CD14-positive monocyte (primary cell): ENCODE measurements around the gene FERD3L. TPM values are rescaled to one million over a fixed set of nuclear protein-coding genes. Genes with fewer than 3 reads are reported as not detected.

Experiments
- DNase-seq, 3 donors: peaks; one replicate each; pipeline ENCODE4 v3.0.0-alpha.2; 2011 to 2022
- H2AFZ ChIP-seq: 2 replicates; pipeline ENCODE4 v1.6.0; 2012; ENCODE audit warnings: mild to moderate bottlenecking, low read depth, low read length, inconsistent platforms; ENCODE audit not compliant: insufficient read depth, poor library complexity, severe bottlenecking
- H3K27ac ChIP-seq, 2 donors: 1 replicate in 1 of 2; 2 replicates in 1 of 2; pipeline ENCODE4 v1.5.1; 2012 to 2013; ENCODE audit warnings: low read length in 2 of 2, control low read depth in 1 of 2, inconsistent platforms in 1 of 2, low read depth in 1 of 2, mild to moderate bottlenecking in 1 of 2
- H3K27me3 ChIP-seq, 2 donors: one replicate each; pipeline versions ENCODE4 v1.6.0 to v1.6.1; 2011 to 2013; ENCODE audit warnings: low read length in 2 of 2; ENCODE audit not compliant: control insufficient read depth in 2 of 2, insufficient read depth in 2 of 2
- H3K36me3 ChIP-seq, 2 donors: replicated peaks in 1 of 2; 1 replicate in 1 of 2; 2 replicates in 1 of 2; pipeline versions ENCODE4 v1.5.1 to v1.6.1; 2012 to 2013; ENCODE audit warnings: low read length in 2 of 2, control low read depth in 1 of 2, inconsistent platforms in 1 of 2, mild to moderate bottlenecking in 1 of 2; ENCODE audit not compliant: insufficient read depth in 2 of 2, control insufficient read depth in 1 of 2
- H3K4me1 ChIP-seq, 2 donors: 1 replicate in 1 of 2; 2 replicates in 1 of 2; pipeline versions ENCODE4 v1.5.1 to v1.6.1; 2012 to 2013; ENCODE audit warnings: low read length in 2 of 2, control low read depth in 1 of 2, inconsistent platforms in 1 of 2, mild to moderate bottlenecking in 1 of 2, moderate library complexity in 1 of 2; ENCODE audit not compliant: insufficient read depth in 2 of 2, control insufficient read depth in 1 of 2
- H3K4me2 ChIP-seq: replicated peaks from 2 replicates; pipeline ENCODE3; 2012; ENCODE audit warnings: low read length, moderate library complexity, mild to moderate bottlenecking; ENCODE audit not compliant: poor library complexity, severe bottlenecking; ENCODE audit errors: extremely low read depth
- H3K4me3 ChIP-seq, 3 experiments: fragments of 200-600 bp in 1 of 3; sonication (generic) in 1 of 3; replicated peaks in 1 of 3; 1 replicate in 2 of 3; 2 replicates in 1 of 3; pipeline ENCODE4 v1.5.1; 2011 to 2013; ENCODE audit warnings: low read length in 3 of 3, mild to moderate bottlenecking in 3 of 3, control low read depth in 2 of 3, low read depth in 2 of 3, inconsistent platforms in 1 of 3, moderate library complexity in 1 of 3
- H3K79me2 ChIP-seq: 2 replicates; pipeline ENCODE4 v1.6.0; 2012; ENCODE audit warnings: mild to moderate bottlenecking, control low read depth, inconsistent platforms, low read length, moderate library complexity; ENCODE audit not compliant: insufficient read depth
- H3K9ac ChIP-seq: 2 replicates; pipeline ENCODE4 v1.6.0; 2017; ENCODE audit warnings: low read length, mild to moderate bottlenecking; ENCODE audit not compliant: insufficient read depth, poor library complexity, severe bottlenecking
- H3K9me3 ChIP-seq, 2 donors: replicated peaks in 1 of 2; 1 replicate in 1 of 2; 2 replicates in 1 of 2; pipeline versions ENCODE4 v1.5.1 to v1.6.1; 2012 to 2013; ENCODE audit warnings: low read length in 2 of 2, control low read depth in 1 of 2; ENCODE audit not compliant: control insufficient read depth in 1 of 2, insufficient read depth in 1 of 2
- H4K20me1 ChIP-seq: 2 replicates; pipeline ENCODE4 v1.6.0; 2012; ENCODE audit warnings: mild to moderate bottlenecking, low read length, control low read depth, moderate library complexity; ENCODE audit not compliant: insufficient read depth
- H3K27ac Mint-ChIP-seq, 7 donors: one replicate each; pipeline ENCODE4 v1.8.0; 2020; ENCODE audit warnings: mild to moderate bottlenecking in 7 of 7, mixed read lengths in 7 of 7, moderate library complexity in 6 of 7, inconsistent platforms in 2 of 7
- H3K27me3 Mint-ChIP-seq, 3 donors: one replicate each; pipeline ENCODE4 v1.8.0; 2021 to 2022; ENCODE audit warnings: low read depth in 3 of 3, mild to moderate bottlenecking in 3 of 3, mixed read lengths in 3 of 3, moderate library complexity in 3 of 3, inconsistent platforms in 1 of 3
- H3K36me3 Mint-ChIP-seq, 2 donors: one replicate each; pipeline ENCODE4 v1.8.0; 2020; ENCODE audit warnings: mixed read lengths in 2 of 2, inconsistent platforms in 1 of 2, mild to moderate bottlenecking in 1 of 2
- H3K4me1 Mint-ChIP-seq: one replicate; pipeline ENCODE4 v1.8.0; 2020; ENCODE audit warnings: mild to moderate bottlenecking, mixed read lengths
- H3K4me3 Mint-ChIP-seq, 2 donors: one replicate each; pipeline ENCODE4 v1.8.0; 2020; ENCODE audit warnings: mild to moderate bottlenecking in 2 of 2, mixed read lengths in 2 of 2, moderate library complexity in 1 of 2
- H3K9me3 Mint-ChIP-seq, 7 donors: one replicate each; pipeline ENCODE4 v1.8.0; 2020 to 2022; ENCODE audit warnings: mixed read lengths in 7 of 7, mild to moderate bottlenecking in 6 of 7, moderate library complexity in 6 of 7, inconsistent platforms in 2 of 7
- CTCF ChIP-seq: fragments of 200-600 bp; IDR thresholded peaks from one replicate; pipeline ENCODE4 v1.8.0; 2022; ENCODE audit warnings: antibody characterized with exemption, mild to moderate bottlenecking
- WGBS: methylation state at CpG from one replicate; pipeline ENCODE4 v1.1.5; 2013; ENCODE audit warnings: missing lambda C conversion rate; ENCODE audit not compliant: insufficient coverage; 5-methylcytosine and 5-hydroxymethylcytosine counted together
- intact Hi-C, 2 donors: fragments of 100-400 bp; cut with micrococcal nuclease; formaldehyde crosslinking; loops; one replicate each; pipeline versions ENCODE4 v1.15.0 to v1.15.1; 2023
- polyA plus RNA-seq, 3 donors: library from polyadenylated mRNA; depleted of rRNA in 1 of 3; unstranded in 2 of 3; stranded (reverse) in 1 of 3; fragments of 300-500 nt in 2 of 3; fragments of >200 nt in 1 of 3; fragmentation: Illumina TruSeq in 2 of 3; gene quantifications; 1 replicate in 2 of 3; 2 replicates in 1 of 3; pipeline ENCODE4 v1.2.3, GENCODE V29; 2012 to 2021

FERD3L gene
- polyA plus RNA-seq, 3 donors, result not detected

GRCh38 chr7:19181634-19182033 lies 36.4 kb upstream of the FERD3L start:
- no peak overlapping the region for H3K27ac Mint-ChIP-seq
- intact Hi-C loops, result no loop called here
- Histone ChIP-seq H4K20me1 (no peaks in the 10 kb centered on the region), H3K9me3 (peaks cover 14 to 19% of the 10 kb centered on the region in 2 donors), H2AFZ (no peak overlapping the region), H3K4me1 (no peaks in the 10 kb centered on the region), H3K4me3 (no peak overlapping the region), H3K9ac (no peak overlapping the region), H3K79me2 (no peaks in the 10 kb centered on the region), H3K27me3 (no peaks in the 10 kb centered on the region), H3K36me3 (no peaks in the 10 kb centered on the region), H3K4me2 (no peak overlapping the region), H3K27ac (no peak overlapping the region)
- H3K27me3 Mint-ChIP-seq, result peaks cover 0 to 1% (median 0%) of the 10 kb centered on the region in 3 donors
- H3K4me1 Mint-ChIP-seq, result peaks cover 3% of the 10 kb centered on the region
- H3K4me3 Mint-ChIP-seq, result no peak overlapping the region
- H3K36me3 Mint-ChIP-seq, result no peaks in the 10 kb centered on the region
- DNase-seq, result no peak
- peaks cover 3 to 18% (median 9%) of the 10 kb centered on the region in 7 donors for H3K9me3 Mint-ChIP-seq
- no peak for TF ChIP-seq CTCF
- WGBS, result 100% methylated on average over 1 of the region's 1 CpG

DNA sequence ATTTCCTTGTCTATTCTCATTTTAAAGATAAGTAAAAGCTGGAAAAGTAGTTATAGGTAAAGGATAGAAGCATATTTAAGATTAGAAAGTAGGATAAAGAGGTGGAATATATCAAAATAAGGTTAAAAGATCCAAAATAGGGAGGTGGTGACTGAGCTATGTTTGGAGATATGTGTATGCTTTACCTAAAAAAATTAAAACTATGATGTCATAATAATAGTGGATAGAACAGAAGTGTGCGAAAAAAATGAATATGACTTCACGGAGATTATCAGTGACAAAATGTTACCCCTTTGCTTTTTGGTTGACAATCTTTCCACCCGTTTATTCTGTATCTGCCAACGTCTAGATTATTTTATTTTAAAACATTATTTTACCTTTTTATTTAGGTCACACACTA lies 33.4 kb upstream of the FERD3L start:
- intact Hi-C loops, result no loop called here
- Histone ChIP-seq H3K27ac (no peak overlapping the region), H3K4me1 (no peaks in the 10 kb centered on the region), H3K36me3 (no peaks in the 10 kb centered on the region), H3K4me2 (no peak overlapping the region), H3K4me3 (no peak overlapping the region), H3K27me3 (no peaks in the 10 kb centered on the region), H3K9ac (no peak overlapping the region), H2AFZ (no peak overlapping the region), H3K79me2 (no peaks in the 10 kb centered on the region), H3K9me3 (peaks cover 9% of the 10 kb centered on the region in 2 donors), H4K20me1 (no peaks in the 10 kb centered on the region)
- DNase-seq, result no peak
- Mint-ChIP-seq H3K27ac (no peak overlapping the region), H3K4me1 (peaks cover 3% of the 10 kb centered on the region), H3K27me3 (peaks cover 0 to 1% (median 0%) of the 10 kb centered on the region in 3 donors), H3K4me3 (no peak overlapping the region), H3K36me3 (no peaks in the 10 kb centered on the region), H3K9me3 (peaks cover 2 to 7% (median 4%) of the 10 kb centered on the region in 7 donors)
- TF ChIP-seq CTCF, result no peak
- no CpG with 5 or more reads among the region's 4 CpGs for WGBS
